Measurements from ENCODE around the gene PPP4R1.

Gene PPP4R1

GRCh38 chr18:9531791-9532410 lies 82.5 kb downstream of the PPP4R1 start:
- H3K4me1 ChIP-seq (ENCODE audit: control insufficient read depth in 1 of 2, insufficient read depth in 1 of 2, low read depth in 1 of 2, low read length in 1 of 2), result peaks cover 26 to 29% of the 10 kb centered on the region in 2 experiments
- H3K9me3 ChIP-seq, result no peaks in the 10 kb centered on the region
- no peak for TF ChIP-seq CTCF (IDR thresholded peaks at IDR 0.05)
- no peaks in the 10 kb centered on the region for H3K27me3 ChIP-seq
- H3K4me3 ChIP-seq (ENCODE audit: low read depth in 1 of 2, low read length in 1 of 2), result no peak overlapping the region
- peak overlapping the region; percentile 89 for H3K27ac ChIP-seq
- peaks cover 54% of the 10 kb centered on the region for H3K36me3 ChIP-seq

- TF ChIP-seq CTCF (IDR thresholded peaks at IDR 0.05), result no peak
These were observed 83.9 kb downstream of the PPP4R1 start for GRCh38 chr18:9530226-9531009.

GRCh38 chr18:9526458-9526857 lies 87.9 kb downstream of the PPP4R1 start:
- H3K36me3 ChIP-seq, result peaks cover 41% of the 10 kb centered on the region
- H3K9me3 ChIP-seq, result no peaks in the 10 kb centered on the region
- TF ChIP-seq CTCF (IDR thresholded peaks at IDR 0.05), result no peak
- H3K27ac ChIP-seq, result no peak overlapping the region
- H3K4me3 ChIP-seq (ENCODE audit: low read depth in 1 of 2, low read length in 1 of 2), result no peak overlapping the region
- no peaks in the 10 kb centered on the region for H3K27me3 ChIP-seq
- H3K4me1 ChIP-seq (ENCODE audit: control insufficient read depth in 1 of 2, insufficient read depth in 1 of 2, low read depth in 1 of 2, low read length in 1 of 2), result peaks cover 20 to 21% of the 10 kb centered on the region in 2 experiments

More at GRCh38 chr18:9530226-9531009, 83.9 kb downstream of the PPP4R1 start:
- Histone ChIP-seq H3K27ac (peak overlapping the region; percentile 89), H3K9me3 (no peaks in the 10 kb centered on the region), H3K4me3 (ENCODE audit: low read depth in 1 of 2, low read length in 1 of 2) (peak overlapping the region; percentile 10 to 44), H3K36me3 (peaks cover 48% of the 10 kb centered on the region), H3K27me3 (no peaks in the 10 kb centered on the region), H3K4me1 (ENCODE audit: control insufficient read depth in 1 of 2, insufficient read depth in 1 of 2, low read depth in 1 of 2, low read length in 1 of 2) (peaks cover 26 to 29% of the 10 kb centered on the region in 2 experiments)

- no peak overlapping the region for H3K27ac ChIP-seq
- no peak overlapping the region for H3K4me3 ChIP-seq (ENCODE audit: low read depth in 1 of 2, low read length in 1 of 2)
- H3K27me3 ChIP-seq, result no peaks in the 10 kb centered on the region
- no peaks in the 10 kb centered on the region for H3K9me3 ChIP-seq
- TF ChIP-seq CTCF (IDR thresholded peaks at IDR 0.05), result no peak
- H3K36me3 ChIP-seq, result peaks cover 46% of the 10 kb centered on the region
- no peaks in the 10 kb centered on the region for H3K4me1 ChIP-seq (ENCODE audit: control insufficient read depth in 1 of 2, insufficient read depth in 1 of 2, low read depth in 1 of 2, low read length in 1 of 2)
These were observed 91.4 kb downstream of the PPP4R1 start for GRCh38 chr18:9522952-9523351.

- H3K4me3 ChIP-seq (ENCODE audit: low read depth in 1 of 2, low read length in 1 of 2), result no peak overlapping the region
- H3K27me3 ChIP-seq, result no peaks in the 10 kb centered on the region
- TF ChIP-seq CTCF (IDR thresholded peaks at IDR 0.05), result no peak
- H3K27ac ChIP-seq, result no peak overlapping the region
- peaks cover 55% of the 10 kb centered on the region for H3K36me3 ChIP-seq
- H3K4me1 ChIP-seq (ENCODE audit: control insufficient read depth in 1 of 2, insufficient read depth in 1 of 2, low read depth in 1 of 2, low read length in 1 of 2), result no peaks in the 10 kb centered on the region
- H3K9me3 ChIP-seq, result no peaks in the 10 kb centered on the region
These were observed 92.6 kb downstream of the PPP4R1 start for GRCh38 chr18:9521770-9522169.

Measured in neutrophil (primary cell).